ENCODE measurements around the gene TEDC2. TPM values are rescaled to one million over a fixed set of nuclear protein-coding genes. Genes with fewer than 3 reads are reported as not detected.

Gene TEDC2
- total RNA-seq, 1 experiment from 2014 or later = 35.5 TPM

DNA sequence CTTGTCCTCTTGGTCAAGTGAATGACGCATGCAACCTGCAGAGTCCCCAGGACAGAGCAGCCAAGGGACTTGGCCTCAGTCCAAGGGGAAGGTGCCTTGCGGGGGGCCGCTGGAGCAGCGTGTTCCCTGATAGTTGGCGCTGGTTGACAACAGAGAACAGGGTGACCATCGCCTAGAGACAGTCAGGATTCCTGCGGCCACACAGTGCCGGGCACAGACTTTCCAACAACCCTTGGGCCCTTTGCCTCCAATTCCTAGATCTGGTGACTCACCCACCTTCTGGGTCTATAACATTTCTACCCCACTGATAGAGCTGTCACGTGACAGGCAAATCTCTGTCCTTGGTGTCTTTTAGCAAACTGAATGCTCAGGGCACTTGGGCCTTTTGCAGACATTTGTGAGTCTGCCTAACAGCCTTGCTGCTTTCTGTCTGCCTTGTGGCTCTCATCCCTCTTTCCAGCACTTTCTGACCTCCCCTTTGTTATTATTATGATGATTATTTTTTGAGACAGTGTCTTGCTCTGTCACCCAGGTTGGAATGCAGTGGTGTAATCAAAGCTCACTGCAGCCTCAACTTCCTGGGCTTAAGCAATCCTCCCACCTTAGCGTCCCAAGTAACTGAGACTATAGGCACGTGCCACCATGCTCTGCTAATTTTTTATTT, 11.9 kb upstream of the TEDC2 start:
- TF ChIP-seq, protein P1, sequence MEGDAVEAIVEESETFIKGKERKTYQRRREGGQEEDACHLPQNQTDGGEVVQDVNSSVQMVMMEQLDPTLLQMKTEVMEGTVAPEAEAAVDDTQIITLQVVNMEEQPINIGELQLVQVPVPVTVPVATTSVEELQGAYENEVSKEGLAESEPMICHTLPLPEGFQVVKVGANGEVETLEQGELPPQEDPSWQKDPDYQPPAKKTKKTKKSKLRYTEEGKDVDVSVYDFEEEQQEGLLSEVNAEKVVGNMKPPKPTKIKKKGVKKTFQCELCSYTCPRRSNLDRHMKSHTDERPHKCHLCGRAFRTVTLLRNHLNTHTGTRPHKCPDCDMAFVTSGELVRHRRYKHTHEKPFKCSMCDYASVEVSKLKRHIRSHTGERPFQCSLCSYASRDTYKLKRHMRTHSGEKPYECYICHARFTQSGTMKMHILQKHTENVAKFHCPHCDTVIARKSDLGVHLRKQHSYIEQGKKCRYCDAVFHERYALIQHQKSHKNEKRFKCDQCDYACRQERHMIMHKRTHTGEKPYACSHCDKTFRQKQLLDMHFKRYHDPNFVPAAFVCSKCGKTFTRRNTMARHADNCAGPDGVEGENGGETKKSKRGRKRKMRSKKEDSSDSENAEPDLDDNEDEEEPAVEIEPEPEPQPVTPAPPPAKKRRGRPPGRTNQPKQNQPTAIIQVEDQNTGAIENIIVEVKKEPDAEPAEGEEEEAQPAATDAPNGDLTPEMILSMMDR (conservative IDR thresholded peaks at IDR 0.05; ENCODE audit: low read depth, low read length) = no peak
- no peak for ATAC-seq
- no peak for DNase-seq
- H2AFZ ChIP-seq (ENCODE audit: low read length) = no peak overlapping the region
- H3K9ac ChIP-seq (ENCODE audit: low read length) = no peak overlapping the region
- no peaks in the 10 kb centered on the region for H3K4me1 ChIP-seq (ENCODE audit: insufficient read depth, low read length)
- no peaks in the 10 kb centered on the region for H4K20me1 ChIP-seq (ENCODE audit: low read length)
- no peak overlapping the region for H3K4me2 ChIP-seq (ENCODE audit: low read length)
- H3K9me3 ChIP-seq (ENCODE audit: low read length) = no peaks in the 10 kb centered on the region
- H3K27me3 ChIP-seq (ENCODE audit: low read length) = no peaks in the 10 kb centered on the region
- BruUV-seq (replicated peaks) = no TSS peak
- H3K79me2 ChIP-seq (ENCODE audit: low read length) = no peaks in the 10 kb centered on the region
- ChIA-PET POLR2A (ENCODE audit: unreplicated experiment) (no interaction called here), CTCF (no interaction called here)
- H3K36me3 ChIP-seq (ENCODE audit: low read depth, low read length) = peaks cover 20% of the 10 kb centered on the region
- H3K9me2 ChIP-seq (replicated peaks; ENCODE audit: low read length) = no peaks in the 10 kb centered on the region
- no peak overlapping the region for H3K27ac ChIP-seq (ENCODE audit: low read length)
- intact Hi-C loops (cut with micrococcal nuclease) = no loop called here
- H3K4me3 ChIP-seq (ENCODE audit: low read length) = no peak overlapping the region
- H3F3A ChIP-seq (ENCODE audit: low read length, unreplicated experiment) = no peaks in the 10 kb centered on the region

DNA sequence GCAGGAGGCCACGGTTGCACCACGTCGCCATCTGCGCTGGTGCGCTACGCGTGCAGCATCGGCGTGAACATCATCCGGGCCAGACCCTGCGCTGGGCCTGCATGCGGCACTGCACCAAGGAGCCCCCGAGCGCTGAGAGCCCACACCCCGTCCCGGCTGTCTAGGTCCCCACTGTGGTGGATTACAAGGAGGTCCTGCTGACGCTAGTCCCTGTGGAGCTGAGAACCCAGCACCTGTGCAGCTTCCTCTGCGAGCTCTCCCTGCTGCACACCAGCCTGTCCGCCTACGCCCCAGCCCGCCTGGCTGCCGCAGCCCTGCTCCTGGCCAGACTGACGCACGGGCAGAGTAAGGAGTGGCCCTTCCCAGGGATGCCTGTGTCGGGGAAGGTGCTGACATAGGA, 10.8 kb upstream of the TEDC2 start:
- H3K4me2 ChIP-seq (ENCODE audit: low read length) = no peak overlapping the region
- H2AFZ ChIP-seq (ENCODE audit: low read length) = no peak overlapping the region
- no peaks in the 10 kb centered on the region for H3K9me3 ChIP-seq (ENCODE audit: low read length)
- TF ChIP-seq, protein P1 (conservative IDR thresholded peaks at IDR 0.05; ENCODE audit: low read depth, low read length) = no peak
- TF ChIP-seq EZH2 (IDR thresholded peaks at IDR 0.05; ENCODE audit: low read length, unreplicated experiment) (no peak), EZH2phosphoT487 (IDR thresholded peaks at IDR 0.05; ENCODE audit: borderline replicate concordance, low read length) (no peak)
- no peak overlapping the region for H3K27ac ChIP-seq (ENCODE audit: low read length)
- CTCF ChIA-PET = no interaction called here
- no peaks in the 10 kb centered on the region for H3K27me3 ChIP-seq (ENCODE audit: low read length)
- no peaks in the 10 kb centered on the region for H3K4me1 ChIP-seq (ENCODE audit: insufficient read depth, low read length)
- no peak for DNase-seq
- H3K9ac ChIP-seq (ENCODE audit: low read length) = no peak overlapping the region
- H3F3A ChIP-seq (ENCODE audit: low read length, unreplicated experiment) = no peaks in the 10 kb centered on the region
- intact Hi-C loops (cut with micrococcal nuclease) = no loop called here
- no peak overlapping the region for H3K4me3 ChIP-seq (ENCODE audit: low read length)
- no peak for ATAC-seq
- peaks cover 20% of the 10 kb centered on the region for H3K36me3 ChIP-seq (ENCODE audit: low read depth, low read length)
- H4K20me1 ChIP-seq (ENCODE audit: low read length) = no peaks in the 10 kb centered on the region
- no TSS peak for BruUV-seq (replicated peaks)
- H3K9me2 ChIP-seq (replicated peaks; ENCODE audit: low read length) = no peaks in the 10 kb centered on the region
- POLR2A ChIA-PET (ENCODE audit: unreplicated experiment) = no interaction called here
- no peaks in the 10 kb centered on the region for H3K79me2 ChIP-seq (ENCODE audit: low read length)

DNA sequence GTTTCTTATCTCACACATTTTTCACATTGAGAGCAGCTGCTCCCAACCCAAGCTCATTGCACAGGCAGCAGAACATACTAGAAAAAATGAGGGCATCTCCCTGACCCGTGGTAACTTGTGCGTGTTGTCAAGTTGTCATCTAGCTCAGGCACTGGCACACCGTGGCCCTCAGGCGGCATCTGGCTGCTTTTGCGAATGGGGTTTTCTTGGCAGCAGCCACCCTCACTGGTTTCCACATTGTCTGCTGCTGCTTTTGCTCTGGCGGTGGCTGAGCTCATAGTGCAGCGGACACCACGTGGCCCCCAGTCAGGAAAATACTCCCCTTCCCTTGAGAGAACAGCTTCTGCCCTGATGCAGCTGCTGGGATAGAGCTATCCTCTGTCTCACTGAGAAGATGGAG, 9.4 kb upstream of the TEDC2 start:
- DNase-seq (no peak), ATAC-seq (no peak)
- Histone ChIP-seq H3K9me3 (ENCODE audit: low read length) (no peaks in the 10 kb centered on the region), H4K20me1 (ENCODE audit: low read length) (no peaks in the 10 kb centered on the region), H3K9ac (ENCODE audit: low read length) (no peak overlapping the region), H3K27ac (ENCODE audit: low read length) (no peak overlapping the region), H3K79me2 (ENCODE audit: low read length) (no peaks in the 10 kb centered on the region), H3K9me2 (replicated peaks; ENCODE audit: low read length) (no peaks in the 10 kb centered on the region), H3F3A (ENCODE audit: low read length, unreplicated experiment) (no peaks in the 10 kb centered on the region), H2AFZ (ENCODE audit: low read length) (no peak overlapping the region), H3K4me1 (ENCODE audit: insufficient read depth, low read length) (no peaks in the 10 kb centered on the region), H3K27me3 (ENCODE audit: low read length) (no peaks in the 10 kb centered on the region), H3K4me2 (ENCODE audit: low read length) (no peak overlapping the region), H3K4me3 (ENCODE audit: low read length) (no peak overlapping the region), H3K36me3 (ENCODE audit: low read depth, low read length) (peaks cover 18% of the 10 kb centered on the region)
- TF ChIP-seq, protein P1 (conservative IDR thresholded peaks at IDR 0.05; ENCODE audit: low read depth, low read length) = no peak
- no peak for TF ChIP-seq EZH2 (IDR thresholded peaks at IDR 0.05; ENCODE audit: low read length, unreplicated experiment)
- no peak for TF ChIP-seq EZH2phosphoT487 (IDR thresholded peaks at IDR 0.05; ENCODE audit: borderline replicate concordance, low read length)
- intact Hi-C loops (cut with micrococcal nuclease) = no loop called here
- CTCF ChIA-PET = no interaction called here
- no TSS peak for BruUV-seq (replicated peaks)
- POLR2A ChIA-PET (ENCODE audit: unreplicated experiment) = no interaction called here

Measured in PC-3 (cell line).